ENCODE measurements around the gene USP17L28.
"Not testable (repeated sequence)": the region's sequence is repeated elsewhere in the genome, so short reads cannot be mapped to it uniquely, and the experiment has no call there.

USP17L28 gene

GRCh38 chr4:9348593-9348992 is at the start of gene USP17L28:
Gene USP17L28 (plus strand): TSS chr4:9348893. CDS start chr4:9348893, 0 bp downstream.
- not testable (repeated sequence) for TF ChIP-seq GATA3, GATA2 (IDR thresholded peaks at IDR 0.05; ENCODE audit: low read depth, low read length)

DNA sequence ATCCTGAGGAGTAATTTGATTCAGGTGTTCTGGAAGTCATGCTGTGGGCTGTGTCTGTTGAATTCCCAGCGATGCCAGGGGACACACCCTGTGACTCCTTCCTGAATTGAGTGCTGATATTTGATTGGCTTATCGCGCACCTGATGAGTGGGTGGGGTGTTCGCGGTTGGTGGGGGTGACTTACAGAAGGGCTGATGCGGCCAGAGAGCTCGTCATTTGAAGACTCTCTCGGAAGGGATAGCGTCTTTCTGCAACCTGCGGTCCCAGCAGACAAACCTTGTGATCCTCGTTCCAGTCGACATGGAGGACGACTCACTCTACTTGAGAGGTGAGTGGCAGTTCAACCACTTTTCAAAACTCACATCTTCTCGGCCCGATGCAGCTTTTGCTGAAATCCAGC is 23.8 kb upstream of the USP17L28 start, which contains the start of gene USP17L24:
Gene USP17L24 (plus strand): TSS at position 301 of the 400 bp plus-strand sequence. CDS start 0 bp downstream, at position 301.
- not testable (repeated sequence) for TF ChIP-seq GATA3, GATA2 (IDR thresholded peaks at IDR 0.05; ENCODE audit: low read depth, low read length)

GRCh38 chr4:9329611-9330010 is 19.1 kb upstream of the USP17L28 start, which contains the start of gene USP17L25:
Gene USP17L25 (plus strand): TSS chr4:9329911. CDS start chr4:9329911, 0 bp downstream.
- not testable (repeated sequence) for TF ChIP-seq GATA3, GATA2 (IDR thresholded peaks at IDR 0.05; ENCODE audit: low read depth, low read length)

- TF ChIP-seq GATA3, GATA2 (IDR thresholded peaks at IDR 0.05; ENCODE audit: low read depth, low read length): not testable (repeated sequence)
These were observed 14.3 kb upstream of the USP17L28 start, which contains the start of gene USP17L26 for GRCh38 chr4:9334358-9334757. Gene USP17L26 (plus strand): TSS chr4:9334658. CDS start chr4:9334658, 0 bp downstream.

DNA sequence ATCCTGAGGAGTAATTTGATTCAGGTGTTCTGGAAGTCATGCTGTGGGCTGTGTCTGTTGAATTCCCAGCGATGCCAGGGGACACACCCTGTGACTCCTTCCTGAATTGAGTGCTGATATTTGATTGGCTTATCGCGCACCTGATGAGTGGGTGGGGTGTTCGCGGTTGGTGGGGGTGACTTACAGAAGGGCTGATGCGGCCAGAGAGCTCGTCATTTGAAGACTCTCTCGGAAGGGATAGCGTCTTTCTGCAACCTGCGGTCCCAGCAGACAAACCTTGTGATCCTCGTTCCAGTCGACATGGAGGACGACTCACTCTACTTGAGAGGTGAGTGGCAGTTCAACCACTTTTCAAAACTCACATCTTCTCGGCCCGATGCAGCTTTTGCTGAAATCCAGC is 9.6 kb upstream of the USP17L28 start, which contains the start of gene USP17L5:
Gene USP17L5 (plus strand): TSS at position 301 of the 400 bp plus-strand sequence. CDS start 0 bp downstream, at position 301.
- TF ChIP-seq GATA3, GATA2 (IDR thresholded peaks at IDR 0.05; ENCODE audit: low read depth, low read length): not testable (repeated sequence)

GRCh38 chr4:9343848-9344247 is 4.8 kb upstream of the USP17L28 start, which contains the start of gene USP17L27:
Gene USP17L27 (plus strand): TSS chr4:9344148. CDS start chr4:9344148, 0 bp downstream.
- TF ChIP-seq GATA2, GATA3 (IDR thresholded peaks at IDR 0.05; ENCODE audit: low read depth, low read length): not testable (repeated sequence)

DNA sequence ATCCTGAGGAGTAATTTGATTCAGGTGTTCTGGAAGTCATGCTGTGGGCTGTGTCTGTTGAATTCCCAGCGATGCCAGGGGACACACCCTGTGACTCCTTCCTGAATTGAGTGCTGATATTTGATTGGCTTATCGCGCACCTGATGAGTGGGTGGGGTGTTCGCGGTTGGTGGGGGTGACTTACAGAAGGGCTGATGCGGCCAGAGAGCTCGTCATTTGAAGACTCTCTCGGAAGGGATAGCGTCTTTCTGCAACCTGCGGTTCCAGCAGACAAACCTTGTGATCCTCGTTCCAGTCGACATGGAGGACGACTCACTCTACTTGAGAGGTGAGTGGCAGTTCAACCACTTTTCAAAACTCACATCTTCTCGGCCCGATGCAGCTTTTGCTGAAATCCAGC is 4.6 kb downstream of the USP17L28 start, which contains the start of gene USP17L29:
Gene USP17L29 (plus strand): TSS at position 301 of the 400 bp plus-strand sequence. CDS start 0 bp downstream, at position 301.
- not testable (repeated sequence) for TF ChIP-seq GATA2, GATA3 (IDR thresholded peaks at IDR 0.05; ENCODE audit: low read depth, low read length)

- TF ChIP-seq GATA3, GATA2 (IDR thresholded peaks at IDR 0.05; ENCODE audit: low read depth, low read length): not testable (repeated sequence)
These were observed 14.1 kb downstream of the USP17L28 start, which contains the start of gene USP17L30 for GRCh38 chr4:9362829-9363228. Gene USP17L30 (plus strand): TSS chr4:9363129. CDS start chr4:9363129, 0 bp downstream.

DNA sequence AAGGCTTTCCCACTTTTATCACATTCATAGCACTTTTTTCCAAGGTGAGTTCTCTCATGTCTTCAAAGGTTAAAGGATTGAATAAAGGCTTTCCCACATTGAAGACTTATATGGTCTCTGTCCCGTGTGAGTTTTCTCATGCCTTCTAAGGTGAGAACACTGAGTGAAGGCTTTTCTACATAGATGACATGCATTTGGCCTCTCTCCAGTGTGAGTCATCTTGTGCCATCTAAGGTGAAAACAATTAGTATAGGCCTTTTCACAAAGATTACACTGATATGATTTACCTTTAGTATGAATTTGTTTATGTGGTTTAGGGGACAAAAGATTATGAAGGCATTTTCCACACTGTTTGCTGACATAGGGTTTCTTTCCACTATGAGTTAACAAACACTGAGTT is 35.4 kb downstream of the USP17L28 start:
- TF ChIP-seq GATA3 (IDR thresholded peaks at IDR 0.05; ENCODE audit: low read depth, low read length) (no peak), GATA2 (IDR thresholded peaks at IDR 0.05; ENCODE audit: low read depth, low read length) (no peak)

Data from SH-SY5Y (cell line).